Brain microvascular endothelial cell (primary cell): Measurements from ENCODE around the gene PAX3.
A peak's percentile ranks its signal among the peaks of the same experiment; 100 is the strongest.

Experiments used
- DNase-seq: peaks from one replicate; pipeline ENCODE4 v3.0.0-alpha.2; 2020
- H3K27ac ChIP-seq: fragments of 250-450 bp; sonication (Bioruptor Pico); 2 replicates; pipeline ENCODE4 v1.5.1; 2020; ENCODE audit warnings: mild to moderate bottlenecking, moderate library complexity
- H3K27me3 ChIP-seq: fragments of 250-450 bp; sonication (Bioruptor Pico); replicated peaks from 2 replicates; pipeline ENCODE4 v1.5.1; 2020; ENCODE audit warnings: mild to moderate bottlenecking
- H3K36me3 ChIP-seq: fragments of 250-450 bp; sonication (Bioruptor Pico); replicated peaks from 2 replicates; pipeline ENCODE4 v1.5.1; 2020; ENCODE audit warnings: mild to moderate bottlenecking
- H3K4me3 ChIP-seq: 2 replicates; pipeline ENCODE4 v1.5.1; 2011; ENCODE audit warnings: low read depth, mild to moderate bottlenecking, control low read depth, low read length, moderate library complexity
- in situ Hi-C: cut with HindIII; loops from 2 replicates; pipeline ENCODE4 v1.10.0; 2017; ENCODE audit warnings: low sequenced_read_pairs, low pct_ligation_motif_present
- TF ChIP-seq, protein P1 (sequence below): IDR thresholded peaks from 2 replicates; pipeline ENCODE4 v1.5.1; 2011; ENCODE audit warnings: low read depth, mild to moderate bottlenecking, moderate library complexity, low read length, control low read depth, inconsistent platforms; ENCODE audit errors: missing control alignments

The PAX3 gene

DNA sequence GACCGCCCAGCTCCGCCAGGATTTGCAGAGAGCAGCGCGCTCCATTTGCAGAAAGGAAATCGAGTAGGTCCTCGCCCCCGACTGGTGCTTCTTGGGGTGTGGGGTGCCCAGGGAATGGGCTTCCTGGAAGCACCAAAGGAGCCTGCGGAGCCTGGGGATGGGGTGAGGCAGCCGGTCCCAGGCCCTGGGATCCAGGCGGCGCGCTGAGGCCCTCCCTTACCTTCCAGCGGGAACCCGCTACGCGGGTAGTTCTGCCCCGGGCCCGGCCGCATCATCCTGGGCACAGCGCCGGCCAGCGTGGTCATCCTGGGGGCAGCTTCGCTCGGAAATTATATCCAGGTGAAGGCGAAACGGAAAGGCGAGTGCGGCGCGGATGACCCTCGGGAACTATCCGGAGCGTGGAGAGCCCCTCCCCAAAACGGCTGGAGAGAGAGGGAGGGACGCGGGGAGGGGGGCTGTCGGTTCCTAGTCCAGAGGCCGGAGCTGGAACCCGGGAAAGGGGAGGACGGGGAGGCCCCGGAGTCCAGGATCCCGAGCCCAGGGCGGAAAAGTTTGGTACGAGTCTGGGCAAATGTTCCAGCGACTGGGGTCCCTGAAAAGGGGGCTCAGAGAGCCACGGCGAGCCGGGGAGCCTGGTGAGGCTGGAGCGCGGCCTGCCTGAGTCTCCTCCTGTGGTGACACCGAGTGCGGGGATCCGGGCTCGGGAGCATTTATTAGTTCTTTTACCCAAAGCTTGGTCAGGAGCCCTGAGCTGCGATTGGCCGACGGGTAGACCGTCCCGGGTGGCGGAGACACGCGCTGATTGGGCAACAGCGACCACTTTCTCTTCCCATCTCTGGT lies at the start of gene PAX3:
Gene PAX3 (minus strand): TSS at position 688 of the 840 bp plus-strand sequence. CDS start 383 bp downstream, at position 305.
- in situ Hi-C loops = no loop called here
- Histone ChIP-seq H3K27me3 (peaks cover 89% of the 10 kb centered on the region), H3K27ac (no peak within 1 kb of the TSS), H3K4me3 (peak within 1 kb of the TSS; percentile 64), H3K36me3 (no peaks in the 10 kb centered on the region)
- no peak for DNase-seq
- TF ChIP-seq, protein P1, sequence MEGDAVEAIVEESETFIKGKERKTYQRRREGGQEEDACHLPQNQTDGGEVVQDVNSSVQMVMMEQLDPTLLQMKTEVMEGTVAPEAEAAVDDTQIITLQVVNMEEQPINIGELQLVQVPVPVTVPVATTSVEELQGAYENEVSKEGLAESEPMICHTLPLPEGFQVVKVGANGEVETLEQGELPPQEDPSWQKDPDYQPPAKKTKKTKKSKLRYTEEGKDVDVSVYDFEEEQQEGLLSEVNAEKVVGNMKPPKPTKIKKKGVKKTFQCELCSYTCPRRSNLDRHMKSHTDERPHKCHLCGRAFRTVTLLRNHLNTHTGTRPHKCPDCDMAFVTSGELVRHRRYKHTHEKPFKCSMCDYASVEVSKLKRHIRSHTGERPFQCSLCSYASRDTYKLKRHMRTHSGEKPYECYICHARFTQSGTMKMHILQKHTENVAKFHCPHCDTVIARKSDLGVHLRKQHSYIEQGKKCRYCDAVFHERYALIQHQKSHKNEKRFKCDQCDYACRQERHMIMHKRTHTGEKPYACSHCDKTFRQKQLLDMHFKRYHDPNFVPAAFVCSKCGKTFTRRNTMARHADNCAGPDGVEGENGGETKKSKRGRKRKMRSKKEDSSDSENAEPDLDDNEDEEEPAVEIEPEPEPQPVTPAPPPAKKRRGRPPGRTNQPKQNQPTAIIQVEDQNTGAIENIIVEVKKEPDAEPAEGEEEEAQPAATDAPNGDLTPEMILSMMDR = no peak

DNA sequence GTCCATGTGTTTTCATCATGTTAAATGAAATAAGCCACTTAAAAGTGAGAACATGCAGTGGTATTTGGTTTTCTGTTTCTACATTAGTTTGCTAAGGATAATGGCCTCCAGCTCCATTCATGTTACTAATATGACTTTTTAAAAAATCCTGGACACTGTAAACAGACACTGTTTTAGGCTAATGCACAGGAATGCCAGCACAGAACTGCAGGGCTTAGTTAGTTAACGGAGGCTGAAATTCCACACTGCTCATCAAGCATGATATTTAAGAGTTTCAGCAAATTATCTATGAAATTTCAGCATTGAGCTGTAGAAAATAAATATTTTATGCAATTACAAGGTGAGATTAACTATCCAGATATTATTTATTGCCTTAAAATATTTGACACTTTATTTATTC lies 42.5 kb upstream of the PAX3 start:
- TF ChIP-seq, protein P1 = no peak
- no peaks in the 10 kb centered on the region for H3K36me3 ChIP-seq
- in situ Hi-C loops = no loop called here
- no peak overlapping the region for H3K4me3 ChIP-seq
- no peak overlapping the region for H3K27ac ChIP-seq
- DNase-seq = no peak
- H3K27me3 ChIP-seq = no peaks in the 10 kb centered on the region

DNA sequence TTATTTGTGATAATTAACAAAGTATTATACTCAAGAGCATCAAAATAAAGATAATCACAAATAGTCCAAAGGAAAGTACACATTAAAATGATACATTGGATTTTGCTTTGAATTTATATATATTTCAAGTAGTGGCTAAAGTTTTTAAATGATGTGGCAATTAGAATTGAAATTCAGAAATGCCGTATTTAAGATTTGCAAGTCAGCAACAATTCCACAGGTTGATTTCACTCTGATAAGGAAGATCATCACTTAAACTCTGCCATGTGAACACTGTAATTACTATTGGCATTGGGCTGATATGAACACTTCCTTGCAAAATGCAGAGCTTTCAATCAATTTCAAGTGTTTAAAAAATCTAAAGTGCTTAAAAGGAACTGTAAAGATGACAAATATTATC lies 39.6 kb upstream of the PAX3 start:
- TF ChIP-seq, protein P1 = no peak
- Histone ChIP-seq H3K36me3 (no peaks in the 10 kb centered on the region), H3K27me3 (no peaks in the 10 kb centered on the region), H3K4me3 (no peak overlapping the region), H3K27ac (no peak overlapping the region)
- DNase-seq = no peak
- in situ Hi-C loops = no loop called here

DNA sequence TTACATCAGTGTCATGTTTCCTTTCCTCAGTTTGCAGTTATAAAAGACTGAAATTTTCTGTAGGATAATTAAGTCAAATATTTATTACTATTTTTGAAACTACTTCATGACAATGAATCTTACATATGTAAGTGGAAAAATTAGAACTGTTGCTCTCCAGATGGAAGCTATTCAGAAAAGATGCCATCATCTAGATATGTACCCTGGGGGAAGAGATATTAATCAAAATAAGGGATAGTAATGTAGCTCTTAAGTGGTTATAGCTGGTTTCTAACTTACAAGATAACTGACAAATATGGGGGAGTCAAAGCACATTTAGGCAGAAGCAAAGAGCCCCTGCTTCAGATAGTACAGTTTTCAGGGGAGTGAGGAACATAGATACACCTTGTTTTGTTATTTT lies 38.1 kb upstream of the PAX3 start:
- Histone ChIP-seq H3K27me3 (no peaks in the 10 kb centered on the region), H3K36me3 (no peaks in the 10 kb centered on the region), H3K4me3 (no peak overlapping the region), H3K27ac (no peak overlapping the region)
- in situ Hi-C loops = no loop called here
- TF ChIP-seq, protein P1 = no peak
- DNase-seq = no peak

DNA sequence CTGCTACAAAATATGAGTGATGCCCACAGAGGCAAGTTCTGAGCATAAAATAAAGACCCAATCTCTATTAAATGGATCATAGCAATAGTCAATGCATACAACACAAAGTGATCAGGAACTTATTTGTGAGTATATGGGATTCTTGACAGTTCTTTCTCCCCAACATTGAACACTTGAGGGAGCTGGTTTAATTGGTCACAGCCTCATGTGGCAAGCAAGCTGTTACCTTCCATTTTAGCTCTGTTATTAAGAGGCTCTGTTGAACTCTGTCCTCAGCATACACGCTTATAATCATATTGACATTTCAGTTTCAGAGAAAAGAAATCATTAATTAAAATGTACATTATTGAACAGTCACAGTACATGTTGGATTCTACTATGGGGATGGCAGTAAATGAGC lies 37.6 kb upstream of the PAX3 start:
- no peaks in the 10 kb centered on the region for H3K27me3 ChIP-seq
- TF ChIP-seq, protein P1 = no peak
- in situ Hi-C loops = no loop called here
- H3K4me3 ChIP-seq = no peak overlapping the region
- no peaks in the 10 kb centered on the region for H3K36me3 ChIP-seq
- DNase-seq = no peak
- H3K27ac ChIP-seq = no peak overlapping the region
